Fibroblast of villous mesenchyme (primary cell): Measurements from ENCODE around the gene CHAD. TPM values are rescaled to one million over a fixed set of nuclear protein-coding genes. Genes with fewer than 3 reads are reported as not detected.

Experiments
- DNase-seq: peaks from one replicate; pipeline ENCODE4 v3.0.0-alpha.2; 2010; ENCODE audit warnings: low read depth
- H3K4me3 ChIP-seq: 2 replicates; pipeline ENCODE4 v1.5.1; 2011; ENCODE audit warnings: low read depth, mild to moderate bottlenecking, low read length
- CTCF ChIP-seq: IDR thresholded peaks from 2 replicates; pipeline ENCODE4 v1.5.1; 2012; ENCODE audit warnings: low read depth, mild to moderate bottlenecking, low read length; ENCODE audit not compliant: insufficient read depth
- total RNA-seq: library from RNA; depleted of rRNA; stranded (reverse); fragments of >200 nt; gene quantifications from 2 replicates; pipeline ENCODE4 v1.2.3, GENCODE V29; 2012

The CHAD gene
- total RNA-seq, 1 donor: not detected

GRCh38 chr17:50511058-50511457 lies 42.4 kb upstream of the CHAD start:
- DNase-seq: peak; percentile 71
- no peak overlapping the region for H3K4me3 ChIP-seq
- no peak for TF ChIP-seq CTCF

- TF ChIP-seq CTCF: no peak
- no peak for DNase-seq
- H3K4me3 ChIP-seq: peak overlapping the region; percentile 62
These were observed 40.1 kb upstream of the CHAD start for GRCh38 chr17:50508573-50509460.

- peak; percentile 80 for DNase-seq
- no peak for TF ChIP-seq CTCF
These were observed 39.3 kb upstream of the CHAD start, which contains the start of gene MYCBPAP for GRCh38 chr17:50507871-50508572. Gene MYCBPAP (plus strand): TSS chr17:50508439. CDS start chr17:50508675, 236 bp downstream.

GRCh38 chr17:50506298-50506697 lies 37.6 kb upstream of the CHAD start:
- no peak overlapping the region for H3K4me3 ChIP-seq
- TF ChIP-seq CTCF: no peak
- DNase-seq: no peak

More at GRCh38 chr17:50507871-50508572, 39.3 kb upstream of the CHAD start, which contains the start of gene MYCBPAP:
- peak within 1 kb of the TSS; percentile 62 for H3K4me3 ChIP-seq

GRCh38 chr17:50505591-50506130 lies 37.0 kb upstream of the CHAD start:
- H3K4me3 ChIP-seq: no peak overlapping the region
- TF ChIP-seq CTCF: no peak
- no peak for DNase-seq

GRCh38 chr17:50502301-50502990 lies 33.8 kb upstream of the CHAD start:
- no peak for TF ChIP-seq CTCF
- no peak overlapping the region for H3K4me3 ChIP-seq
- DNase-seq: no peak
